HCT116 (cell line): ENCODE measurements around the gene ARL4C. TPM values are rescaled to one million over a fixed set of nuclear protein-coding genes. Genes with fewer than 3 reads are reported as not detected.

ENCODE experiments used
- ATAC-seq: fragments of 200-7000 bp; cut with Tn5 transposase; 2 replicates; pipeline ENCODE4 v1.9.1; 2020; ENCODE audit warnings: mild to moderate bottlenecking, moderate library complexity
- BruUV-seq: library from RNA; stranded (reverse); fragments of 400-500 nt; replicated peaks from 2 replicates; lab custom pipeline; 2021; lab: Mats Ljungman, UMichigan
- CTCF ChIA-PET: fragments of 300-600 bp; sonication (Branson Sonifier 250); formaldehyde crosslinking; loops from one replicate; lab custom pipeline; 2021; ENCODE audit warnings: antibody characterized with exemption; lab: Charles Lee
- POLR2A ChIA-PET: fragments of 300-600, 350-600 bp; sonication (Branson Sonifier 250); formaldehyde crosslinking; loops from one replicate; lab custom pipeline; 2021; ENCODE audit warnings: antibody characterized with exemption; lab: Charles Lee
- RAD21 ChIA-PET, 2 experiments: fragments of 300-600 bp; sonication (Branson Sonifier 250); formaldehyde crosslinking; loops; one replicate each; lab custom pipeline; 2023; ENCODE audit warnings: low total read pairs in 2 of 2; ENCODE audit not compliant: uncharacterized antibody in 2 of 2, unreplicated experiment in 2 of 2, low non-redundant PET in 1 of 2; lab: Charles Lee
- DNase-seq: peaks from one replicate; pipeline ENCODE4 v3.0.0-alpha.2; 2010; ENCODE audit warnings: low read depth, low spot score
- H2AFZ ChIP-seq: fragments of 200-600 bp; shearing (Covaris generic), sonication (generic); 2 replicates; pipeline ENCODE4 v1.6.1; 2017; ENCODE audit warnings: low read depth, mixed run types, mixed read lengths, antibody characterized with exemption, low read length; ENCODE audit not compliant: poor library complexity, severe bottlenecking
- H3K27ac ChIP-seq: 2 replicates; pipeline ENCODE4 v1.5.1; 2012; ENCODE audit warnings: low read depth, low read length
- H3K27me3 ChIP-seq: fragments of 200-600 bp; sonication (generic); 2 replicates; pipeline ENCODE4 v1.6.1; 2016; ENCODE audit warnings: mixed run types, low read length, mixed read lengths; ENCODE audit not compliant: insufficient read depth
- H3K36me3 ChIP-seq, 2 experiments: fragments of 200-500 bp in 1 of 2; fragments of 200-600 bp in 1 of 2; sonication (Bioruptor generic) in 1 of 2; sonication (generic) in 1 of 2; 2 replicates each; pipeline versions ENCODE4 v1.5.1 to v1.6.1; 2014 to 2016; ENCODE audit warnings: low read length in 2 of 2, inconsistent platforms in 1 of 2, mixed read lengths in 1 of 2, mixed run types in 1 of 2; ENCODE audit not compliant: insufficient read depth in 2 of 2, control insufficient read depth in 1 of 2
- H3K4me1 ChIP-seq, 2 experiments: fragments of 200-600 bp in 1 of 2; sonication (generic) in 1 of 2; 2 replicates each; pipeline versions ENCODE4 v1.5.1 to v1.6.1; 2012 to 2017; ENCODE audit warnings: low read length in 2 of 2, inconsistent platforms in 1 of 2, mild to moderate bottlenecking in 1 of 2, mixed read lengths in 1 of 2, mixed run types in 1 of 2, moderate library complexity in 1 of 2; ENCODE audit not compliant: insufficient read depth in 2 of 2, control insufficient read depth in 1 of 2
- H3K4me2 ChIP-seq: fragments of 200-600 bp; sonication (generic); 2 replicates; pipeline ENCODE4 v1.6.1; 2017; ENCODE audit warnings: mixed run types, low read length, mixed read lengths
- H3K4me3 ChIP-seq, 2 experiments: fragments of 200-600 bp in 1 of 2; sonication (generic) in 1 of 2; replicated peaks in 1 of 2; 2 replicates each; pipeline ENCODE4 v1.5.1; 2011 to 2016; ENCODE audit warnings: low read length in 2 of 2, control low read depth in 1 of 2, low read depth in 1 of 2, mild to moderate bottlenecking in 1 of 2, mixed read lengths in 1 of 2, mixed run types in 1 of 2
- H3K79me2 ChIP-seq: fragments of 200-600 bp; sonication (generic); 2 replicates; pipeline ENCODE4 v1.6.1; 2017; ENCODE audit warnings: mild to moderate bottlenecking, mixed run types, low read length, moderate library complexity, mixed read lengths; ENCODE audit not compliant: insufficient read depth
- H3K9ac ChIP-seq: fragments of 200-600 bp; sonication (generic); 2 replicates; pipeline ENCODE4 v1.6.1; 2016; ENCODE audit warnings: low read length, mixed read lengths
- H3K9me2 ChIP-seq: fragments of 200-600 bp; sonication (generic), shearing (Covaris generic); 2 replicates; pipeline ENCODE4 v1.6.1; 2017; ENCODE audit warnings: mixed run types, mild to moderate bottlenecking, moderate library complexity; ENCODE audit not compliant: insufficient read depth
- H3K9me3 ChIP-seq, 2 experiments: fragments of 200-500 bp in 1 of 2; fragments of 200-600 bp in 1 of 2; sonication (Bioruptor generic) in 1 of 2; sonication (generic) in 1 of 2; 2 replicates each; pipeline ENCODE4 v1.6.1; 2014 to 2017; ENCODE audit warnings: low read length in 2 of 2, mixed read lengths in 2 of 2, inconsistent platforms in 1 of 2, low read depth in 1 of 2, mild to moderate bottlenecking in 1 of 2, mixed run types in 1 of 2, moderate library complexity in 1 of 2; ENCODE audit not compliant: control insufficient read depth in 1 of 2, insufficient read depth in 1 of 2
- H4K20me1 ChIP-seq: fragments of 200-600 bp; sonication (generic), shearing (Covaris generic); 2 replicates; pipeline ENCODE4 v1.6.1; 2017; ENCODE audit warnings: mixed run types, mild to moderate bottlenecking, moderate library complexity; ENCODE audit not compliant: insufficient read depth
- CBX3 ChIP-seq: IDR thresholded peaks from 2 replicates; pipeline ENCODE4 v1.6.1; 2012; ENCODE audit warnings: low read depth
- CEBPB ChIP-seq: IDR thresholded peaks from 2 replicates; pipeline ENCODE4 v1.6.1; 2012; ENCODE audit warnings: low read depth
- EZH2phosphoT487 ChIP-seq: fragments of 200-600 bp; IDR thresholded peaks from 2 replicates; pipeline ENCODE4 v1.6.1; 2018; ENCODE audit warnings: antibody characterized with exemption, borderline replicate concordance
- JUND ChIP-seq: IDR thresholded peaks from 2 replicates; pipeline ENCODE4 v1.6.1; 2012
- POLR2AphosphoS5 ChIP-seq: IDR thresholded peaks from 2 replicates; pipeline ENCODE4 v1.6.1; 2011; ENCODE audit warnings: mild to moderate bottlenecking, low read depth, low read length, moderate library complexity
- RAD21 ChIP-seq: IDR thresholded peaks from 2 replicates; pipeline ENCODE4 v1.6.1; 2012; ENCODE audit warnings: low read depth, mild to moderate bottlenecking
- SIN3A ChIP-seq: IDR thresholded peaks from 2 replicates; pipeline ENCODE4 v1.6.1; 2012; ENCODE audit warnings: low read depth
- SP1 ChIP-seq: IDR thresholded peaks from 2 replicates; pipeline ENCODE4 v1.6.1; 2012; ENCODE audit warnings: low read depth
- ZFX ChIP-seq: fragments of 450-650 bp; IDR thresholded peaks from 2 replicates; pipeline ENCODE4 v1.6.1; 2017
- ZNF274 ChIP-seq: fragments of 200-500 bp; sonication (Bioruptor generic); IDR thresholded peaks from 2 replicates; pipeline ENCODE4 v1.6.1; 2014; ENCODE audit warnings: mild to moderate bottlenecking, low read depth, low read length, inconsistent platforms
- intact Hi-C: fragments of 100-400 bp; cut with micrococcal nuclease; formaldehyde crosslinking; loops from 2 replicates; pipeline ENCODE4 v1.10.0; 2022
- total RNA-seq: library from RNA; stranded (reverse); gene quantifications from one replicate; pipeline ENCODE4 v1.2.1, GENCODE V29; 2021; ENCODE audit not compliant: unreplicated experiment
- TF ChIP-seq, protein P1 (sequence below), 3 experiments: fragments of 200-600 bp in 1 of 3; sonication (generic) in 1 of 3; IDR thresholded peaks in 2 of 3; conservative IDR thresholded peaks in 1 of 3; 2 replicates each; pipeline ENCODE4 v1.5.1; 2012 to 2017; ENCODE audit warnings: low read depth in 2 of 3, low read length in 2 of 3, antibody characterized with exemption in 1 of 3, borderline replicate concordance in 1 of 3, control low read depth in 1 of 3, mild to moderate bottlenecking in 1 of 3, mixed read lengths in 1 of 3, mixed run types in 1 of 3, moderate library complexity in 1 of 3; ENCODE audit not compliant: insufficient read depth in 1 of 3
- TF ChIP-seq, protein P2 (sequence below): IDR thresholded peaks from 2 replicates; pipeline ENCODE4 v1.6.1; 2012

The ARL4C gene
- total RNA-seq, 1 experiment from 2014 or later: 4.1 TPM

DNA sequence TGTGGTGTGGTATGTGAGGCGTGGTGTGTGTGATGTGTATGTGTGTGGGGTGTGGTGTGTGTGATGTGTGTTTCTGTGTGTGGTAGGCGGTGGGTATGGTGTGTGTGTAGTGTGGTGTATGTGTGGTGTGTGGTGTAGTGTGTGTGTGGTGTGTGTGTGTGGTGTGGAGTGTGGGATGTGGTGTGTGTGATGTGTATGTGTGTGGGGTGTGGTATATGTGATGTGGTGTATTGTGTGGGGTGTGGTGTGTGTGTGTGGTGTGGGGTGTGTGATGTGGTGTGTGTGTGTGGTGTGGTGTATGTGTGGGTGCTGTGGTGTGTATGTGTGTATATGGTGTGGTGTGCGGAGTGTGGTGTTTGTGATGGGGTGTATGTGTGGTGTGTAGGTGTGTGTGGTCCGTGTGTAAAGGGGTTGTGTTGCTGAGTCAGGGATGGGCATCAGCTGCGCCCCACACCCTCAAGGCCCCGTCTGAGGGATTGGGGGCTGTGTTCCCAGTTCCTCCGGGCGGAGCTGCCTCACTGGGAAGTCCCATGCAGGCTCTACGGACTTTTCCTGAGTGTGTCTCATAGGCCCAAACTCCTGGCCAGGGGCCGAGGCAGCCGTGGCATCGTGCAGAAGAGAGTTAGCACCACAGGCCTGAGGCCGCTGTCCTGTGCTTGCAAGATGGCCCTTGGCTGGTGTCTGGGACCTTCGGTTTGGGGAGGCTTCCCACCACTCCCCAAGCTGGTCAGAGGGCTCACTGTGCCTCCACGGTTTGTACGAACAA is 18.2 kb upstream of the ARL4C start:
- RAD21 ChIA-PET: no interaction called here
- Histone ChIP-seq H3K36me3 (no peaks in the 10 kb centered on the region), H3K27me3 (no peaks in the 10 kb centered on the region), H3K4me3 (no peak overlapping the region), H4K20me1 (no peaks in the 10 kb centered on the region), H3K4me1 (no peaks in the 10 kb centered on the region), H2AFZ (no peak overlapping the region), H3K9me3 (no peaks in the 10 kb centered on the region)
- CTCF ChIA-PET: no interaction called here
- no peak for ATAC-seq
- TF ChIP-seq RAD21 (no peak), EZH2phosphoT487 (no peak), SIN3A (no peak), ZNF274 (no peak), POLR2AphosphoS5 (no peak), CBX3 (no peak), ZFX (no peak), JUND (no peak), CEBPB (no peak), SP1 (no peak)
- TF ChIP-seq, protein P1, sequence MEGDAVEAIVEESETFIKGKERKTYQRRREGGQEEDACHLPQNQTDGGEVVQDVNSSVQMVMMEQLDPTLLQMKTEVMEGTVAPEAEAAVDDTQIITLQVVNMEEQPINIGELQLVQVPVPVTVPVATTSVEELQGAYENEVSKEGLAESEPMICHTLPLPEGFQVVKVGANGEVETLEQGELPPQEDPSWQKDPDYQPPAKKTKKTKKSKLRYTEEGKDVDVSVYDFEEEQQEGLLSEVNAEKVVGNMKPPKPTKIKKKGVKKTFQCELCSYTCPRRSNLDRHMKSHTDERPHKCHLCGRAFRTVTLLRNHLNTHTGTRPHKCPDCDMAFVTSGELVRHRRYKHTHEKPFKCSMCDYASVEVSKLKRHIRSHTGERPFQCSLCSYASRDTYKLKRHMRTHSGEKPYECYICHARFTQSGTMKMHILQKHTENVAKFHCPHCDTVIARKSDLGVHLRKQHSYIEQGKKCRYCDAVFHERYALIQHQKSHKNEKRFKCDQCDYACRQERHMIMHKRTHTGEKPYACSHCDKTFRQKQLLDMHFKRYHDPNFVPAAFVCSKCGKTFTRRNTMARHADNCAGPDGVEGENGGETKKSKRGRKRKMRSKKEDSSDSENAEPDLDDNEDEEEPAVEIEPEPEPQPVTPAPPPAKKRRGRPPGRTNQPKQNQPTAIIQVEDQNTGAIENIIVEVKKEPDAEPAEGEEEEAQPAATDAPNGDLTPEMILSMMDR (IDR thresholded peaks at IDR 0.05 in 2 of 3, conservative IDR thresholded peaks at IDR 0.05 in 1 of 3; ENCODE audit: borderline replicate concordance in 1 of 3, insufficient read depth in 1 of 3, low read depth in 2 of 3, low read length in 2 of 3): no peak
- TF ChIP-seq, protein P2, sequence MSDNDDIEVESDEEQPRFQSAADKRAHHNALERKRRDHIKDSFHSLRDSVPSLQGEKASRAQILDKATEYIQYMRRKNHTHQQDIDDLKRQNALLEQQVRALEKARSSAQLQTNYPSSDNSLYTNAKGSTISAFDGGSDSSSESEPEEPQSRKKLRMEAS: no peak
- TF ChIP-seq, all 23 proteins: peak for 0
- Histone ChIP-seq H3K9me2 (no peaks in the 10 kb centered on the region), H3K27ac (no peak overlapping the region; the same call in 1 of the 2 replicates), H3K79me2 (no peaks in the 10 kb centered on the region), H3K4me2 (no peak overlapping the region), H3K9ac (no peak overlapping the region)
- POLR2A ChIA-PET: no interaction called here
- intact Hi-C loops: no loop called here
- BruUV-seq: no TSS peak
- DNase-seq: no peak
